ENCODE data around the gene EMD. TPM values are rescaled to one million over a fixed set of nuclear protein-coding genes. Genes with fewer than 3 reads are reported as not detected.

EMD gene
- total RNA-seq, 1 experiment from 2014 or later: 115 TPM

DNA sequence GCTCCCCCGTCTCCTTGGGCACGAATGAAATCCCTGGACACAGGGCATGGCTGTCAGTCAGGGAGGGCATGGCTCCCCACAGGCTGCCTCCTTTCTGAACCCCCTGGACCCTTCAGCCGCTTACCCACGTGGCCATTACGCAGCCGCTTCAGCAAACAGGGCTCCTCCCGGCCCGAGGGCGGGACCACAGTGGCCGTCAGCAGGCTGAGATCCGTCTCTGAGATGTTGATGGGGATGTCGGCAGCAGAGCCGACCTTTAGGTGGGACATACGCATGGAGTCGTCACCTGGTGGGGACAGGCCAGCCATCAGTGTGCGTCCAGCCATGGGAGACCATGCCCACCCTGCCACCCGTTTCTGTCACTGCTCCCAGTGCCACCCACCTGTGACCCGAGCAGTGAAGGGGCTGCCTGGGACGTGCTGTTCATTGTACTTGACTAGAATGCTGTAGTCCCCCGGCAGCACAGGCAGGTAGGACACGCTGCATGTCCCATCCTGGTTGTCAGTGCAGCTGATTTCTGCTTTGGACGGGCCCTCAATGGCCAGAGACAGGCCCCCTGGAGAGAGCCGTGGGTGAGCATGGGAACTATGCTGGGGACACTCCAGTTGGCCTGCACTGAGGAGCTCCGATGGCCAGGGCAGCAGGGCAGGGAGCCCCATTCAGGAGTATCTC, 25.8 kb upstream of the EMD start:
- Histone ChIP-seq H3K18ac (ENCODE audit: insufficient read length, low read depth, low read length) (no peak overlapping the region), H2BK5ac (ENCODE audit: insufficient read length, low read length) (no peak overlapping the region), H3K27ac (ENCODE audit: insufficient read length, low read depth, low read length) (no peak overlapping the region), H3K23ac (ENCODE audit: insufficient read length, low read depth, low read length) (no peak overlapping the region), H3K23me2 (ENCODE audit: insufficient read length, low read depth, low read length, poor library complexity, severe bottlenecking) (no peaks in the 10 kb centered on the region), H4K91ac (ENCODE audit: insufficient read length, low read depth, low read length) (no peak overlapping the region), H2BK15ac (ENCODE audit: low read depth, low read length) (no peak overlapping the region), H3T11ph (ENCODE audit: low read length) (no peak overlapping the region), H3K4me1 (ENCODE audit: insufficient read depth, low read length) (no peaks in the 10 kb centered on the region), H2BK12ac (ENCODE audit: insufficient read length, low read depth, low read length) (no peak overlapping the region), H4K5ac (ENCODE audit: insufficient read length, low read depth, low read length) (no peak overlapping the region), H3K79me2 (ENCODE audit: insufficient read depth, low read length) (no peaks in the 10 kb centered on the region), H4K20me1 (ENCODE audit: control insufficient read depth, insufficient read depth, insufficient read length) (peaks cover 3% of the 10 kb centered on the region), H3K14ac (ENCODE audit: insufficient read depth, low read length) (no peak overlapping the region), H3K9ac (ENCODE audit: extremely low read depth, insufficient read length, low read length) (no peak overlapping the region), H3K27me3 (ENCODE audit: insufficient read depth, low read length) (no peaks in the 10 kb centered on the region), H3K4me2 (ENCODE audit: insufficient read depth, insufficient read length, low read length) (no peak overlapping the region), H3K9me3 (ENCODE audit: control insufficient read depth, low read depth, low read length) (peaks cover 24% of the 10 kb centered on the region), H3K56ac (ENCODE audit: insufficient read length, low read depth, low read length) (no peak overlapping the region), H2AK5ac (ENCODE audit: insufficient read length, low read length) (no peak overlapping the region), H2BK120ac (ENCODE audit: low read depth, low read length, poor library complexity, severe bottlenecking) (no peak overlapping the region), H3K4ac (ENCODE audit: low read depth, low read length) (no peak overlapping the region), H2AFZ (ENCODE audit: low read length) (no peak overlapping the region), H4K8ac (replicated peaks; ENCODE audit: insufficient read length, low read depth, low read length) (no peak overlapping the region), H2BK20ac (ENCODE audit: low read depth, low read length, poor library complexity, severe bottlenecking) (no peak overlapping the region), H3K79me1 (ENCODE audit: insufficient read depth, low read depth, low read length, poor library complexity, severe bottlenecking) (no peaks in the 10 kb centered on the region)
- no CpG with 5 or more reads among the region's 24 CpGs for WGBS (ENCODE audit: extremely low coverage, insufficient read length, low lambda C conversion rate)
- DNase-seq: no peak
- H3K9me3 Mint-ChIP-seq: peaks cover 44 to 56% of the 10 kb centered on the region in 2 experiments
- H3K27ac Mint-ChIP-seq: no peak overlapping the region
- H3K36me3 Mint-ChIP-seq (ENCODE audit: insufficient read depth in 1 of 3, low read depth in 3 of 3): peaks cover 34 to 85% (median 71%) of the 10 kb centered on the region in 3 experiments; a peak in 6 of 7 replicates
- peaks cover 2% of the 10 kb centered on the region for H3K27me3 Mint-ChIP-seq (ENCODE audit: low read depth)
- TF ChIP-seq, protein P1, sequence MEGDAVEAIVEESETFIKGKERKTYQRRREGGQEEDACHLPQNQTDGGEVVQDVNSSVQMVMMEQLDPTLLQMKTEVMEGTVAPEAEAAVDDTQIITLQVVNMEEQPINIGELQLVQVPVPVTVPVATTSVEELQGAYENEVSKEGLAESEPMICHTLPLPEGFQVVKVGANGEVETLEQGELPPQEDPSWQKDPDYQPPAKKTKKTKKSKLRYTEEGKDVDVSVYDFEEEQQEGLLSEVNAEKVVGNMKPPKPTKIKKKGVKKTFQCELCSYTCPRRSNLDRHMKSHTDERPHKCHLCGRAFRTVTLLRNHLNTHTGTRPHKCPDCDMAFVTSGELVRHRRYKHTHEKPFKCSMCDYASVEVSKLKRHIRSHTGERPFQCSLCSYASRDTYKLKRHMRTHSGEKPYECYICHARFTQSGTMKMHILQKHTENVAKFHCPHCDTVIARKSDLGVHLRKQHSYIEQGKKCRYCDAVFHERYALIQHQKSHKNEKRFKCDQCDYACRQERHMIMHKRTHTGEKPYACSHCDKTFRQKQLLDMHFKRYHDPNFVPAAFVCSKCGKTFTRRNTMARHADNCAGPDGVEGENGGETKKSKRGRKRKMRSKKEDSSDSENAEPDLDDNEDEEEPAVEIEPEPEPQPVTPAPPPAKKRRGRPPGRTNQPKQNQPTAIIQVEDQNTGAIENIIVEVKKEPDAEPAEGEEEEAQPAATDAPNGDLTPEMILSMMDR (conservative IDR thresholded peaks at IDR 0.05): no peak
- H3K4me1 Mint-ChIP-seq: no peaks in the 10 kb centered on the region
- H3K4me3 Mint-ChIP-seq: no peak overlapping the region
